HG02852 (cell line): ENCODE results near the gene PTTG1.

Experiments
- ATAC-seq: cut with Tn5 transposase; IDR thresholded peaks from one replicate; pipeline ENCODE4 v1.9.1; 2021; ENCODE audit warnings: mild to moderate bottlenecking, moderate library complexity; ENCODE audit not compliant: unreplicated experiment

The PTTG1 gene

DNA sequence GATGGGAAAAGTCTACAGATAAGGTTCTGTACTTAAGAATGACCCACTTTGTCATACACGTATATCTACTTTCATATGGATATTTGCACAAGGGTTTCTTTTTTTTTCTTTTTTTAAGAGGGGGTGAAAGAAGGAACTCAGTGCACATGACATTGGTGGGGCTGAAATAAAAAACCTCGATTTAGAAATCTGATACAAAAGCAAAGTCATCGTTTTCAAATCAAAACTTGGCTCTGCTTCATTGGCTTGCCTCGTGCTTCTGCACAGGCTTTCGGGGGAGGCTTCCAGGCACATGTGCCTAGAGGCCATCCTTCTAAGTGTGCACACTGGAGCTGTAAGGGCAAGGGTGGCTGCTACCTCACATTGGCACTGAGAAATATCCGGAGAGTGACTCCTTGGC, 31.1 kb downstream of the PTTG1 start:
- ATAC-seq = no peak

DNA sequence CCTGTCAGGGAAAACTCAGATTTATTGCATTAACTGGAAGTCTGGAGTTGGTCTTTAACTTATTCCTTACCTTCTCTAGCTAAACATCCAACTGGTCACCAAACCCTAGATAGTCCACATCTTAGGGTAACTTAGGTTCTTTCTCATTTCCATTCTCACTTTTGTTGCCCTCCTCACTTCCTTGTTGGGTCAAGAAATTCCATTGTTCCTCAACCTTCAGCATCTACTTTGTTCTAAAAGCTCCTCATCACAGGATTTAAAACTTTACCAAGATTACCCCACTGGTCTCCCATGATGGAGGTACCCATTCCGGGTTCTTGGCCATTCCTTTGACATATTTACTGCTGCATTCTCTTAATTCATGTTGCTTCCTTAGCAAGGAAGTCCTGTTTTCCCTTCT, 32.1 kb downstream of the PTTG1 start:
- no peak for ATAC-seq

DNA sequence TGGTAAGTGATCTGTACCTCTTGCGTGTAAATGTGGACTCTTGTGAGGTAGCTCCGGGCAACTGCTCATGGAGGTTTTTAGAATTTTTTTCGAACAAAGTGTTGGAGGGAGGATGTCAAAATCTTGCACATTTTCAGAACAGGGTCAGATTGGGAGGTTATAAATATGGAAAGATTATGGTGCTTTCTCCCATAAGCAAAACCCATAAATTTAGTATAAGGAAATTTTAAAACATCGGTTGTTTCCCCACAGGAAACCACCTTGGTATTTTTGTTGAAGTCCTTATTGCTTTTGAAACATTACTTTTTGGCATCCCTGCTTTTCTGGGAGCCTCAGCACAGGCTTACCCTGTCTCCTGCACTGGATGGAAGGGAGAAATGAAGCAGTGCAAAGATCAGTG, 33.9 kb downstream of the PTTG1 start:
- no peak for ATAC-seq

DNA sequence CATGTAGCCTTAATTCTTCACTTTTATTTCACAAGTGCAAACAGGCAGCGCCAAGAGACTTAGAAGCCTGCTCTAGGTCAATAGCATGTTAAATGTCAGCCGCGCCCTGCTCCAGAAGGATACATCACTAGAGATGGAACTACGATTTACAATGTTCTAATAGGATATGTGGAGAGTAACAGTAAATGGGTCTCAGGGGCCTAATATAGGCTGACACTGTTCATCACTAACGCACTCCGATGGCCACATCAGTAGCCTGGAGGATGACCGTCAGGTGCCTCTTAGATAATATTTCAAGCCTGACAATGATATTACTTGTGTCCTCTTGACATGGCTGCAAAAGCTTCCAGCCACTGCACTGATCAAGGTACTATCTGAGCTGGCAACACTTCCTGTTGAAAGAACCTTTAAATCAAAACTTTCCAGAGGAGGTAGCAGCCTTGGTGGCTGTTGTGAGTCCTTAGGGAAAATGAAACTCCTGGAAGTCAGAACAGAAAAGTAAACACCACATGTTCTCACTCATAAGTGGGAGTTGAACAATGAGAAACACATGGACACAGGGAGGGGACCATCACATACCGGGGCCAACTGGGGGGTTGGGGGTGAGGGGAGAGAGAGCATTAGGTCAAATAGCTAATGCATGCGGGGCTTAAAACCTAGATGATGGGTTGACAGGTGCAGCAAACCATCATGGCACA, 35.0 kb downstream of the PTTG1 start:
- ATAC-seq = no peak

DNA sequence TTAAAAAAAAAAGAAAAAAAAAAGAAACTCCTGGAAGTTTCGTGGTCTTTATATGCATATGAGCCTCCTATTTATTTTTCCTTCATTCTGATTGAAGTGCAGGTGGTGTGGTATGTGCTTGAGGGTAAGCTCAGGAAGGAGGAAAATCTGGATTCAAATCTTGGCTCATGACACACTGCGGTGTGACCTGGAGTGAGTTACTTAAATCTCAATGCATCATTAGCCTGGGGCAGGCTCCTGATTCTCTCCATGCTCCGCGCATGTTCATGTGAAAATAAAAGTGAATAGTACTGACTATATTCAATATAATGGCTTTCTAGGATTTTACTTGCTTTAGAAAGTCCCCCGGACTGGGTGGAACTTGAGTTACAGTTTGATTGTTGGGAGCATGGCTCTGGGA, 35.6 kb downstream of the PTTG1 start:
- ATAC-seq = no peak

DNA sequence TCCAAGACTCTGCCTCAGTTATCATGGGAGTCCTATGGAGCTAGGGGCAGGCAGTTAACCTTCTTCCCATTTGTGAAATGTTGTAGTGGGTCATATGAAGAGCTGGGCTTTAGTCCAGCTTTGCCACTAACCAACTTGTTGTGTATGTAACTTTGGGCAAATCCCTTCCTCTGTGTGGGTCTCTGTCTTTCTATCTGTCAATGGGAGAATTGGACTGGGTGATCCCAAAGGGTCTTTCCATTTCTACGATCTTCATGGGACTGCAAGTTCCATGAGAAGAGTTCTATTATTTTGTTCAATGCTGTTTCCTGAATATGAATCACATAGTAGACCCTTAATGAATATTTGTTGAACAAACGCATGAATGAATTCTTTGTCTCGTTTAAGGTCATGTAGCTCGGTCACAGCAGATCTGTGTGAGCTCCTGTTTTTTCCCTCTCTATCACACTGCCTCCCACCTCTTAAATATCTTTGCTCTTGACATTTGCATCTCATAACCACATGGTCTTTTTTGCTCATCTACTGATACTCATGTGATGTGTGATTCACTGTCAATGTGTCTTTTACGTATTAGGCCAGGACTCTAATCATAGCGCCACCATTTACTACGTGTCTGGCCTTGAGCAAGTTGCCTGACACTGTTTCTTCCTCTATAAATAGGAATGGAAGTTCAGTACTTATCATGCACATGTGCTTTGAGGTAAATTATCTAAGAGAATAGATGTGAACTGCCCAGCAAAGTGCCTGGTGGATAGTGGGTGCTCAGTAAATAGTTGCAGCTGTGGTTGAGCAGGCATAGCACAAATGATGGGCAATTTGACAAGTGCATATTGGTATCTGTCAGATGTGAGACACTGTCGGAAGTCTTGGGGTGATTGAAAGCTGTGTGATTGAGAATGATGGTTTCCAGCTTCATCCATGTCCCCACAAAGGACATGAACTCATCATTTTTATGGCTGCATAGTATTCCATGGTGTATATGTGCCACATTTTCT, 37.4 kb downstream of the PTTG1 start:
- ATAC-seq = peak; percentile 84

DNA sequence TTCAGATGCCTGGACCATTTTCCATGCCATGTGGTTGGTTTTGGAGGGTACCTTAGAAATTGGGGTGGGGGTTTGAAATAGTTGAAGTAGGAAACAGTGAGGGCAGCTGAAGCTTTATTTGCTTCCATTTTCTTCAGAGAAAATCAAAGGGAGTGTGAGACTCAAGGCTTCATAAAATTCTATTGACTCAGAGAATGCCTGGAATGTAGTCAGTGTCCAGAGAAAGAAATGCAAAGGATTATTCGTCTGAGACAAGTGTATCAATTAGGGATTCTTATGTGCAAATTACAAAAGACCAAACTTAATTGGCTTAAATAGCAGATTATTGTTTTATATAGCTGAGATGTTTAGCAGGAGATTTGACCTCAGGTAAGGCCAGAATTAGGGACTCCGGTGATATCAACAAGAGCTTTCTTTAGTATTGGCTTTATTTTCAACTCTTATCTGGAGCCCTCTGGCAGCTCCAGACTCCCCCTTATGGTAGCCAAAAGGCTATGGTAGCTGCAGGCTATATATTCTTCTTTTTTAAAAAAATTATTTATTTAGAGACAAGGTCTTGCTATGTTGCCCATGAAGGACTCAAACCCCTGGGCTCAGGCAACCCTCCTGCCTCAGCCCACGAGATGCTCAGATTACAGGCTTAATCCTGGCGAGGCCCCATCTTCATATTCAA, 38.9 kb downstream of the PTTG1 start:
- no peak for ATAC-seq

DNA sequence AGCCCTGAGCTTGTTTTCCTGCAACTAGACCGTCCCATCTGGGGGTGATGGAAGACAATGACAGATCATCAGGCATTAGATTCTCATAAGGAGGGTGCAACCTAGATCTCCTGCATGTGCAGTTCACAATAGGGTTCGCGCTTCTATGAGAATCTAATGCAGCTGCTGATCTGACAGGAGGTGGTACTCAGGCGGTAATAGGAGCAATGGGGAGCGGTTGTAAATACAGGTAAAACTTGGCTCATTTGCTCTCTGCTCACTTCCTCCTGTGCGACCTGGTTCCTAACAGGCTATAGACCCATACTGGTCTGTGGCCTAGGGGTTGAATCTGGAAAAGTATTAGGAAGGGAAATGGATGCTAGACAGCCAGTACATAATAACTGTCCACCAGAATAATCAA, 39.7 kb downstream of the PTTG1 start:
- no peak for ATAC-seq

DNA sequence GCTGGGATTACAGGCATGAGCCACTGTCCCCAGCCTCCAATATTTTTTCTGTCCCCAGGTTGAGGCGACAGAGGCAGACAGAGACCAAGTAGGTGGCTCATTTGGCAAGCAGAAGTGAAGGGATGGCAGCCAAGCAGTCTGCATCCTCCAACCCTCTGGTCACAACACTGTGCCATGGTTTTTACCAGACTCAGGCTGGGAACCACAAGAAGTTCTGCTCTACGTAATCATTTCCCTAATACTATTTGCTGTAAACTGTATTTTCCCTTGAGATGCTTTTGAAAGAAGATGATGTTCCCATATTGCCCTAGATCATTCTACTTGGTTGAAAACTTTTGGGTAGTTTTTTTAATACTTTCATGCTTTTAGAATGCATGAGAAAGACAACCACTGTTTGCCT, 40.5 kb downstream of the PTTG1 start:
- ATAC-seq = no peak

DNA sequence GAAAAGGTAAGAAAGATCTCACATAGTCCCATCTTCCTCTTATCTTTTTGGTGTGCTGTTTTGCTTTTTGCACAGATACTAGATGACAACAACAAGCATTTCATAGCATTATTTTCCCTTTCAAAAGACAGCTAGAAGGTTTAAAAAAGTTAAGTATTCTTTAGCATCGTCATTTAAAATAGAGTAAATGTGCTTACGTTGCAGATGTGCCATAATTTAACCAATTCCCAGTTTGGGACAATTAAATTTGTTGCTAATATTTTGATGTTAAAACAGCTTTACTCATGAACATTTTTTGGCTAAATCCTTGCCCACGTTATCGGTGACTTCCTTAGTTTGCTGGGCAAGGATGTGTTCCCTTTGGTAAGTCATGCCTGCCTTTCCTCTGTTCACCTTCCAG, 41.6 kb downstream of the PTTG1 start:
- no peak for ATAC-seq

DNA sequence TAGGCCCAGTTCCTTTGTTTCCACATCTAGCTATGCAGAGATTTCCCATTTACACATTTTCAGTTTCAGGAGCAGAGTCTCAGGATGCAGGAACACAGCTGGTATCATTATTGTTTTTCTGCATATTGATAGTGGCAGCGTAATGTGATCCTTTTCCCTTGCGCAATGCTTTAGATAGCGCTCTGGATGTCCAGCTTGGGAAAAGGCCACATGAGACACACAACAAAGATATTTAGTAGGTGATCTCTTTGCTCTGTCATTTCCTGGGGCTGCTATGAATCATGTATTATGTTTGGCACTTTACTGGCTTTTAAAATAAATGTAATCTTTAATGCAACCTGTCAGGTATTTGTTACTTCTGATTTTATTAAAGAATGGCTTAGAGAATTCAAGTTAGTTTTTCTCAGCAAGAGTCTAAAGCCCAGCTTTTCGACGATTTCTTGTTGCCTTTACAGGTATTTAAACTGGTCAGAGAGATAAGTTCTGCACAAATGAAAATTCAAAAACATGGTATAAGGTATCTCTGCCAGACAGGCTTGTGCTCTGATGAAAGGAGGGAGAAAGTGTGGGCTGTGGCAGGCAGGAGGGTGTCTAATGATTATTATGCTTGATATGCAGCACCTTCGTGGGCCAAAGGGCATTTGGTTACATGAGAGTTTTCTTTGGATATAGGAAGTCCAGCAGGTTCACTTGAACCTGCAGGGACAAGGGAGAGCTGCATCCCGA, 42.2 kb downstream of the PTTG1 start:
- no peak for ATAC-seq

DNA sequence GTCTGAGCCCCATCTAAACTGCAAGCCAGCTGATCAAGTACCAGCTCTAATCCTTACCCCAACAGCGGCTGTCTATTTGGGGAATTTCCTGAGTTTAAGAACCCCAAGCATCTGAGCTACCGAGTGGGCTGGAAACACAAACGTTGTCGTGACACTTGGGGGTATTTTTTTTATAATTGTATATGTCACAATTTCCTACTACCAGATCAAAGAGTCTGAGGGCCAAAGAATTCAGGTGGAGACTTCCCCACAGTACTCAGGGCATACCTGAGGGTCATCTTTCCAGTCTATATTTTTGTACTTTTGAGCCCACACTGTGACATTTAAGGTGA, 42.8 kb downstream of the PTTG1 start:
- ATAC-seq = no peak

DNA sequence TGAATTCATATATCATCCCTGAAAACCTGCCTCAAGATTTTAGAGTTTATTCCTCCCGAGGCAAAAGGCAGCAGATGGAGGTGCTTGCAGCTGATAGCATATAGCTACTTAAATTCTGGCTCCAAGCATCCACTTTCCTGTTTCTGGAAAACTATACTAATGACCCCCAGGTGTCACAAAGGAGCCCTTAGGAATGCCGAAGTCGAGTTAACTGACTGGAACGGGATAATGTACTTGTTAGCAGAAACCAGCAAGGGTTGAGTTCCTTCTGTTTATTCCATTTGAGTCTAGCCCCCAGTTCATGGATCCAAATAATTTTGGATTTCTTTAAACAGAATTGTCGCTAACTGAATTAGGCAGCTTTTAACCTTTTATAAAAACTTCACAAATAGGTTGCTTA, 44.5 kb downstream of the PTTG1 start:
- ATAC-seq = no peak

DNA sequence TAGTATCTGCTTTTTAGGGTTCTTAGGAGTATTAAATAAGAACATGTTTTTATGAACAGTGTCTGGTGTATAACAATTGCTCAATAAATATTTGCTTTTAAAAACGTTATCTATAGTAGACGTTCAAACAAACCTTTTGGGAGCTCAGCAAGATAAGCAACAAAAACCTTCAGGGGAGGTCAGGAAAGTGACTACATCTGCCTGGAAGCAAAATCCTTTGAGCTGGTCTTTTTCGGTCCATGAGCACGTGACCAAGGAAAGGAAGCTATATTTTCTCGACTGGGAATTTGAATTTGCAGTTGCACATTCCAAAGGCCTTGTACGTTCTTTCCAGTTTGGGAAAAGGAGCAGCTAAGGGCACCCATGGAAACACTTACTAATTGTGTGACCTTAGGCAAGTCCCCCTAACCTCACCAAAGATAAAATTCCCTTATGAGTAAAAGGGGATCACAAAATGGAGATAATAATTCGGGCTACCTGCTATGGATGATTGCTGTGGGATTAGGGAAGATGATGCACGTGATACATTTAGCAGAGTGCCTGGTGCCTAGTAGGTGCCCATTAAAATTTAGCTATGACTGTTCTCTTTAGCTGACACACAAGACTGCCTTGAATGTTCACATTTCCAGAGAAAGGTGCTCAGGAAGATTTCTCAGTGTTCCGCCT, 45.4 kb downstream of the PTTG1 start:
- no peak for ATAC-seq

DNA sequence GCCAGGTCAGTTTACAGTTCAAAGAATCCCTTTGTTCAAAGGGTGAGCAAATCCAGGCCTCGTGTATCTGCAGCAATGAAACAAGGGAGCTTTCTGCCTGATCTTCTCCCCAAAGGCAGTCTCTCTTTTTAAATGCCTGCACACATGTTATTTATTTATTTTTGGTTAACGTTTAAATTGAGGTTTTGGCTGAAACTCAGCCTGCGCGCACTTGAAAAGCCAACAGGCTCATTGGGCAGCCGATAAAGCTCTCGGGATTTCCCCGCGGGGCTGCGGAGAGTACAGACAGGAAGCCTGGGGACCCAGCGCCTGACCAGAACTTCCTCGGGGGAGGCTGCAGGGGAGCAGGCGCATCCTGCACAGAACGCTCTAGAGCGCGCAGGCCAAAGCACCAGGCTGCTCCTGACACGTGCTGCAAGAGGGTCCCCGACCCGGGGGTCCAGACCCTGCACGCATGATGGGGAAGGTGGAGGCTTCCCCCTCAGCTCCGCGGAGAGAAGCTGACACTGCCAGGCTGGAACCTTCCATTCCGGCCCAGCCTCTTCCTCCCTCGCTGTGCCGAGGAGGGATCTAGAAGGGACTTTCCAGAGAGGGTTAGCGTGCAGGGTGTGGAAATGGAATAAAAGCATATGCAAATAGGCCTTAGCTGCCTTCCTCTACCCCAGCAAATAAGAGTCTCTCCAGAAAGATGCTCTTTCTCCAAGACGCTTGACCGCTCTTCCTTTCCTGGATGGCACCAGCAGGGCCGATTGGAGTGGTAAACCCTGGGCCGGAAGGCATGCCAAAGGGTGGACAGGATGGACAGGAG, 46.1 kb downstream of the PTTG1 start:
- ATAC-seq = peak; percentile 88

DNA sequence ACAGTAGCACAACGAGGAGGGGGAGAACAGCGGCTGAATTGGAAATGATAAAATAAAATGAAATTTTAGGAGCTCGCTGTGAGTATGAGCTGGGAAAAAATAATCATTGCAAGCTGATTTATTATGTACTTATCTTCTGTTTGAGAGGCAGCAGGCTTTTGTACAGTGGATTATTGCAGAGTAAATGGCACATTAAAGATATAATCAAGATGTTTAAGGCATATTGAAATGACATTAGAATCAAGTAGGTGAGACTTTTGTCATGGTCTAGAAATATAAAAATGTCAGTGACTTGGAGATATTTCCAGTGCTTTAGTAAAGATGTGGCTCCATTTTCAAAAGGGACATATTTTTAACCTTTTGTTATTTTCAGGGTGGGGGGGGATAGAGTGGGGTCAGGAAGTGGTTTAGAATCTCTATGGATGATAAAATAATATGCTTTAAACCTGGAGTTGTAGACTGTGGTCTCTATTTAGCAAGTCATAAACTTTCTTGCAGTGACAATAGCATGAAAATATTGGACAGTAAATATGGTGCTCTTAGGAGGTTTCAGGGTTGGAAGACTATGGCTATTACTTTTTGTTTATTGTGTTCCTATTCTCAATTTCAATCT, 46.8 kb downstream of the PTTG1 start:
- ATAC-seq = no peak

DNA sequence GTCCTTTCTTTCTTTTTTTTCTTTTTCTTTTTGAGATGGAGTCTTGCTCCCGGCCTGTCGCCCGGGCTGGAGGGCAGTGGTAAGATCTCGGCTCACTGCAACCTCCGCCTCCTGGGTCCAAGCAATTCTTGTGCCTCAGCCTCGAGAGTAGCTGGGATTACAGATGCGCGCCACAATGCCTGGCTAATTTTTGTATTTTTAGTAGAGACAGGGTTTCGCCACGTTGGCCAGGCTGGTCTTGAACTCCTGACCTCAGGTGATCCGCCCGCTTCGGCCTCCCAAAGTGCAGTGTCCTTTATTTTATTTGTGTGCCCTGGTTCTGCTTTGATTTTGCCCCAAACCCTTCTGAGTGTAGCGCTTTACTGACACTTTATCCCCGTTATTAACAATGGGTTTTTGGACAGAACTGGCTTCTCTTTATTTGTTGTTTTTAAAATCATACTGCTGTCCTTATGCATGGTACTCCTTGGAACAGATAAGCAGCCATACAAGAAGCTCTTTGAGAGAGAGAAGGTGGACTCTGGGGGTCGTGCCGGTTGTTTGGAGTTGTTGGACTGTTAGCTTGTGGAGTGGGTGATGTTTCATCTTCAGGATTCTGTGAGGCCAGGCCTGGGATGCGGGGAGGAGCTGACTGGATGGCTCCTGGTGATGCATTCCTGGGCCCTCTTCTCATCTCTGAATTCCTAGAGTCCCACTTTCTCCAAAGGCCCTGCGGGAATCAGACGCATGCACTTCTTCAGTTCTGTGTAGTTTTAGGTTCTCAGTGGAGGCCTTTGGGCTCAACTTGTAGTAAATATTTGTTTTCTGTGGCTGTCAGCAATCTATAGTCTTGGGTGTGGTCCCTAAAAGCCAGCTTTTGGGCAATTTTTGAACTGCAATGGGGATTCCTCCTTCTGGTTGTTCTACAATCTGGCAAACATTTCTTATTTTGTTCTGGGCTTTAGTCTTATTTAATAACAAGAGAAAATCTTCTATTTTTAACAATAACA, 47.8 kb downstream of the PTTG1 start:
- ATAC-seq = no peak
